K562 (cell line): ENCODE data around the gene ARHGEF12. TPM values are rescaled to one million over a fixed set of nuclear protein-coding genes. Genes with fewer than 3 reads are reported as not detected.

Experiments used
- ATAC-seq: fragments of 200-7000 bp; cut with Tn5 transposase; 3 replicates; pipeline ENCODE4 v1.9.1; 2020; ENCODE audit warnings: moderate library complexity
- BruUV-seq: library from RNA; stranded (reverse); fragments of 400-500 nt; replicated peaks from 2 replicates; lab custom pipeline; 2021; lab: Mats Ljungman, UMichigan
- CTCF ChIA-PET: fragments of 300-600 bp; formaldehyde crosslinking; extraction: SDS; loops from one replicate; lab custom pipeline; 2021; ENCODE audit warnings: low intra/inter-chr PET ratio; lab: Yijun Ruan, JAX
- POLR2A ChIA-PET: fragments of 300-600, 350-650 bp; sonication (Branson Sonifier 250); formaldehyde crosslinking; extraction: SDS; loops from one replicate; lab custom pipeline; 2021; ENCODE audit warnings: antibody characterized with exemption, inconsistent platforms; lab: Yijun Ruan, JAX
- DNase-seq, 4 experiments: peaks; one replicate each; pipeline versions ENCODE4 v3.0.0 to v3.0.0-alpha.2; 2011 to 2018; ENCODE audit warnings: low spot score in 3 of 4, mixed read lengths in 3 of 4; ENCODE audit errors: extremely low read depth in 1 of 4
- FAIRE-seq: peaks from 2 replicates; lab custom pipeline; 2011; peaks lifted over from hg19 to GRCh38; lab: Jason Lieb, UNC
- H2AFZ ChIP-seq: 2 replicates; pipeline ENCODE4 v1.6.0; 2011; ENCODE audit warnings: low read depth, low read length, control low read depth, inconsistent platforms
- H3K27ac ChIP-seq: fragments of 200-600 bp; 3 replicates; pipeline ENCODE4 v1.8.0; 2011; ENCODE audit warnings: low read depth, mild to moderate bottlenecking, control low read depth, inconsistent platforms, low read length, moderate library complexity, mixed read lengths; ENCODE audit errors: extremely low read depth
- H3K27me3 ChIP-seq, 2 experiments: fragments of 300-600 bp in 1 of 2; 2 replicates in 1 of 2; 3 replicates in 1 of 2; pipeline versions ENCODE4 v1.6.0 to v1.8.0; 2011; ENCODE audit warnings: inconsistent platforms in 2 of 2, low read length in 2 of 2, mild to moderate bottlenecking in 1 of 2, mixed read lengths in 1 of 2, moderate library complexity in 1 of 2; ENCODE audit not compliant: control insufficient read depth in 2 of 2, insufficient read depth in 2 of 2
- H3K36me3 ChIP-seq: fragments of 300-600 bp; 3 replicates; pipeline ENCODE4 v1.8.0; 2011; ENCODE audit warnings: mild to moderate bottlenecking, low read length, inconsistent platforms; ENCODE audit not compliant: control insufficient read depth, insufficient read depth
- H3K4me1 ChIP-seq, 2 experiments: fragments of 200-600 bp in 1 of 2; replicated peaks in 1 of 2; 2 replicates in 1 of 2; 3 replicates in 1 of 2; pipeline versions ENCODE4 v1.5.1 to v1.8.0; 2011; ENCODE audit warnings: inconsistent platforms in 2 of 2, low read length in 2 of 2, mild to moderate bottlenecking in 1 of 2, mixed read lengths in 1 of 2, moderate library complexity in 1 of 2; ENCODE audit not compliant: control insufficient read depth in 2 of 2, insufficient read depth in 2 of 2
- H3K4me2 ChIP-seq: 2 replicates; pipeline ENCODE4 v1.6.1; 2011; ENCODE audit warnings: low read length, control low read depth, inconsistent platforms, mixed read lengths; ENCODE audit not compliant: insufficient read depth
- H3K4me3 ChIP-seq: fragments of 200-600 bp; sonication (generic), shearing (Covaris generic); 2 replicates; pipeline ENCODE4 v1.5.1; 2016; ENCODE audit warnings: control low read depth, inconsistent platforms
- H3K79me2 ChIP-seq: fragments of 200-600 bp; 3 replicates; pipeline ENCODE4 v1.8.0; 2011; ENCODE audit warnings: low read length, inconsistent platforms; ENCODE audit not compliant: control insufficient read depth, insufficient read depth
- H3K9ac ChIP-seq, 2 experiments: 2 replicates each; pipeline versions ENCODE4 v1.6.0 to v1.6.1; 2011; ENCODE audit warnings: low read depth in 2 of 2, low read length in 2 of 2, control low read depth in 1 of 2, inconsistent platforms in 1 of 2, mild to moderate bottlenecking in 1 of 2, mixed read lengths in 1 of 2; ENCODE audit not compliant: insufficient read depth in 1 of 2
- H3K9me1 ChIP-seq: one replicate; pipeline ENCODE4 v1.6.0; 2011; ENCODE audit warnings: inconsistent platforms, mild to moderate bottlenecking, low read length, moderate library complexity; ENCODE audit not compliant: control insufficient read depth, insufficient read depth
- H3K9me3 ChIP-seq: replicated peaks from 2 replicates; pipeline ENCODE4 v1.5.1; 2011; ENCODE audit warnings: low read depth, low read length, inconsistent platforms; ENCODE audit not compliant: control insufficient read depth, insufficient read depth
- H4K20me1 ChIP-seq: replicated peaks from 2 replicates; pipeline ENCODE4 v1.6.1; 2011; ENCODE audit warnings: low read length, inconsistent platforms, mixed read lengths; ENCODE audit not compliant: control insufficient read depth, insufficient read depth
- CCNT2 ChIP-seq: IDR thresholded peaks from 2 replicates; pipeline ENCODE4 v1.6.1; 2011; ENCODE audit warnings: borderline replicate concordance, low read depth, mild to moderate bottlenecking, moderate library complexity, mixed read lengths, low read length; ENCODE audit not compliant: insufficient read length; ENCODE audit errors: extremely low read depth
- EGR1 ChIP-seq: fragments of 450-650 bp; conservative IDR thresholded peaks from 2 replicates; pipeline ENCODE4 v1.6.1; 2017; ENCODE audit warnings: mild to moderate bottlenecking
- ILF3 ChIP-seq: fragments of 450-650 bp; IDR thresholded peaks from 2 replicates; pipeline ENCODE4 v1.6.1; 2018; ENCODE audit warnings: antibody characterized with exemption, mild to moderate bottlenecking, moderate library complexity, borderline replicate concordance
- TBP ChIP-seq: optimal IDR thresholded peaks from 2 replicates; pipeline ENCODE3; 2011; ENCODE audit warnings: low read depth, low read length, improper control_type of control experiment
- TFE3 ChIP-seq: fragments of 450-650 bp; formaldehyde crosslinking; IDR thresholded peaks from 2 replicates; pipeline ENCODE4 v1.4.0; 2020; ENCODE audit warnings: mild to moderate bottlenecking, mixed read lengths
- WGBS: fragments of 100-300 bp; shearing (Covaris generic); methylation state at CpG from one replicate; pipeline ENCODE4 v1.1.6; 2016; ENCODE audit warnings: low coverage, mixed read lengths; ENCODE audit not compliant: insufficient coverage; ENCODE audit errors: missing lambda C conversion rate; 5-methylcytosine and 5-hydroxymethylcytosine counted together
- in situ Hi-C: fragments of 300-500 bp; cut with MboI; formaldehyde crosslinking; loops from 4 replicates; pipeline ENCODE4 v1.15.0; 2018; ENCODE audit warnings: inconsistent platforms, mixed read lengths
- intact Hi-C: fragments of 100-400 bp; cut with micrococcal nuclease; formaldehyde crosslinking; loops from 2 replicates; pipeline ENCODE4 v1.14.2; 2022
- polyA plus RNA-seq, 8 experiments: library from polyadenylated mRNA; depleted of rRNA in 4 of 8; stranded (reverse) in 5 of 8; unstranded in 3 of 8; fragments of >200 nt; fragmentation: Nextera tagmentation in 2 of 8; fragmentation: Illumina TruSeq in 1 of 8; extraction: Ambion mirVana in 2 of 8; extraction: Trizol in 1 of 8; gene quantifications; 2 replicates each; pipeline versions ENCODE4 v1.2.1 to v1.2.3, GENCODE V29; 2011 to 2014; ENCODE audit warnings: inconsistent platforms in 1 of 8, missing spikeins in 1 of 8
- total RNA-seq, 7 experiments: library from RNA; depleted of rRNA in 6 of 7; stranded (reverse); fragments of >200 nt in 6 of 7; fragmentation: Illumina TruSeq in 2 of 7; extraction: Trizol in 2 of 7; gene quantifications; 2 replicates each; pipeline versions ENCODE4 v1.2.1 to v1.2.3, GENCODE V29; 2011 to 2021; ENCODE audit warnings: low replicate concordance in 1 of 7

ARHGEF12 gene
- total and polyA plus RNA-seq, 9 of the 15 experiments (the other 6 are each of a cell fraction or from before 2014, with no cell fraction given): 3.5 to 51.7 (median 29.5) TPM

GRCh38 chr11:120305286-120305685, 30.9 kb upstream of the ARHGEF12 start:
- CTCF ChIA-PET: interaction anchor here (4.4 kb wide), 1 partner anchor 70 kb away, joined by 43 read pairs; no protein-coding TSS in a partner anchor
- in situ Hi-C loops: loop anchor here (5.0 kb wide), 1 partner anchor 68 kb away; no protein-coding TSS in a partner anchor
- peaks cover 17 to 54% of the 10 kb centered on the region in 2 experiments; a peak in 4 of 5 replicates for H3K27me3 ChIP-seq
- TF ChIP-seq TFE3 (CRISPR knock-in tag) (no peak), EGR1 (no peak), ILF3 (no peak), CCNT2 (no peak), TBP (no peak)
- H3K27ac ChIP-seq: no peak overlapping the region
- 2% methylated on average over 12 of the region's 12 CpGs for whole genome bisulfite sequencing
- peak in 2 of 4 experiments; percentile 33 to 42 for DNase-seq
- ATAC-seq: no peak
- H3K9ac ChIP-seq: no peak overlapping the region
- FAIRE-seq: no peak
- H3K4me3 ChIP-seq: no peak overlapping the region
- BruUV-seq: no TSS peak
- H4K20me1 ChIP-seq: peaks cover 22% of the 10 kb centered on the region; the same call in 1 of the 2 replicates
- H3K79me2 ChIP-seq: no peaks in the 10 kb centered on the region
- H3K4me1 ChIP-seq: no peaks in the 10 kb centered on the region; a peak in 2 of 5 replicates
- H3K4me2 ChIP-seq: no peak overlapping the region
- H3K9me3 ChIP-seq: no peaks in the 10 kb centered on the region
- intact Hi-C loops: loop anchor here (10.0 kb wide), 1 partner anchor 640 kb away; no protein-coding TSS in a partner anchor
- no peak overlapping the region for H2AFZ ChIP-seq
- POLR2A ChIA-PET: no interaction called here
- no peaks in the 10 kb centered on the region for H3K36me3 ChIP-seq
- H3K9me1 ChIP-seq: no peaks in the 10 kb centered on the region
